Keratinocyte (primary cell): Measurements from ENCODE around the gene CLPTM1L. TPM values are rescaled to one million over a fixed set of nuclear protein-coding genes. Genes with fewer than 3 reads are reported as not detected.

ENCODE experiments used
- DNase-seq: peaks from one replicate; pipeline ENCODE4 v3.0.0-alpha.2; 2011; ENCODE audit warnings: low read depth, missing footprints, low spot score
- FAIRE-seq: peaks from 2 replicates; lab custom pipeline; 2011; peaks lifted over from hg19 to GRCh38; lab: Jason Lieb, UNC
- H2AFZ ChIP-seq: 2 replicates; pipeline ENCODE4 v1.6.0; 2012; ENCODE audit warnings: low read length, control low read depth, inconsistent platforms; ENCODE audit not compliant: control insufficient read depth
- H3K27ac ChIP-seq: 2 replicates; pipeline ENCODE4 v1.5.1; 2011; ENCODE audit warnings: low read length; ENCODE audit not compliant: control insufficient read depth, insufficient read depth
- H3K27me3 ChIP-seq: 3 replicates; pipeline ENCODE4 v1.6.0; 2011; ENCODE audit warnings: low read length; ENCODE audit not compliant: control insufficient read depth, insufficient read depth; ENCODE audit errors: extremely low read depth
- H3K36me3 ChIP-seq, 2 experiments: 2 replicates in 1 of 2; 3 replicates in 1 of 2; pipeline ENCODE4 v1.5.1; 2011; ENCODE audit warnings: low read length in 2 of 2, mild to moderate bottlenecking in 1 of 2; ENCODE audit not compliant: control insufficient read depth in 2 of 2, insufficient read depth in 2 of 2; ENCODE audit errors: extremely low read depth in 1 of 2
- H3K4me1 ChIP-seq: 3 replicates; pipeline ENCODE4 v1.5.1; 2011; ENCODE audit warnings: low read length; ENCODE audit not compliant: control insufficient read depth, insufficient read depth; ENCODE audit errors: extremely low read depth
- H3K4me2 ChIP-seq: 3 replicates; pipeline ENCODE4 v1.6.0; 2011; ENCODE audit warnings: low read depth, low read length; ENCODE audit not compliant: control insufficient read depth, insufficient read depth; ENCODE audit errors: extremely low read depth
- H3K4me3 ChIP-seq, 3 experiments: fragments of 200-600 bp in 1 of 3; sonication (generic) in 1 of 3; 2 replicates in 2 of 3; 3 replicates in 1 of 3; pipeline ENCODE4 v1.5.1; 2011 to 2016; ENCODE audit warnings: low read length in 3 of 3, mild to moderate bottlenecking in 3 of 3, control low read depth in 2 of 3, inconsistent platforms in 1 of 3, low read depth in 1 of 3, mixed read lengths in 1 of 3, mixed run types in 1 of 3, moderate library complexity in 1 of 3; ENCODE audit not compliant: control insufficient read depth in 2 of 3, insufficient read depth in 2 of 3; ENCODE audit errors: extremely low read depth in 1 of 3
- H3K79me2 ChIP-seq: 2 replicates; pipeline ENCODE4 v1.6.0; 2012; ENCODE audit warnings: low read length; ENCODE audit not compliant: control insufficient read depth, insufficient read depth
- H3K9ac ChIP-seq: 3 replicates; pipeline ENCODE4 v1.6.0; 2011; ENCODE audit warnings: low read length; ENCODE audit not compliant: control insufficient read depth, insufficient read depth; ENCODE audit errors: extremely low read depth
- H3K9me1 ChIP-seq: 3 replicates; pipeline ENCODE4 v1.6.0; 2011; ENCODE audit warnings: low read length; ENCODE audit not compliant: control insufficient read depth, insufficient read depth; ENCODE audit errors: extremely low read depth
- H3K9me3 ChIP-seq: 2 replicates; pipeline ENCODE4 v1.5.1; 2012; ENCODE audit warnings: low read depth, low read length; ENCODE audit not compliant: control insufficient read depth
- H4K20me1 ChIP-seq: 3 replicates; pipeline ENCODE4 v1.6.0; 2011; ENCODE audit warnings: low read length; ENCODE audit not compliant: control insufficient read depth, insufficient read depth; ENCODE audit errors: extremely low read depth
- EZH2 ChIP-seq: IDR thresholded peaks from one replicate; pipeline ENCODE4 v1.6.1; 2012; ENCODE audit warnings: inconsistent platforms, mild to moderate bottlenecking, low read length, moderate library complexity
- dilution Hi-C: fragments of 300-500 bp; cut with MboI; formaldehyde crosslinking; loops from one replicate; pipeline ENCODE4 v1.7.0; 2020; ENCODE audit warnings: low sequenced_read_pairs; ENCODE audit not compliant: extremely low pct_ligation_motif_present
- polyA plus RNA-seq, 5 experiments: library from polyadenylated mRNA; depleted of rRNA in 3 of 5; stranded (reverse) in 3 of 5; stranded (forward) in 1 of 5; unstranded in 1 of 5; fragments of >200 nt; gene quantifications; 1 replicate in 1 of 5; 2 replicates in 3 of 5; 3 replicates in 1 of 5; pipeline versions ENCODE4 v1.2.1 to v1.2.3, GENCODE V29; 2011 to 2012; ENCODE audit warnings: missing spikeins in 2 of 5, low read depth in 1 of 5, low replicate concordance in 1 of 5
- TF ChIP-seq, protein P1 (sequence below), 3 experiments: IDR thresholded peaks in 1 of 3; conservative IDR thresholded peaks in 1 of 3; optimal IDR thresholded peaks in 1 of 3; 2 replicates in 2 of 3; 3 replicates in 1 of 3; pipeline versions ENCODE3 to v1.5.1; 2011; ENCODE audit warnings: low read length in 3 of 3, mild to moderate bottlenecking in 3 of 3, moderate library complexity in 2 of 3, control low read depth in 1 of 3, inconsistent platforms in 1 of 3; ENCODE audit not compliant: insufficient read depth in 2 of 3; ENCODE audit errors: extremely low read depth in 1 of 3

The CLPTM1L gene
- polyA plus RNA-seq, 1 donor (not counting 4 experiments of a cell fraction or from before 2014, with no cell fraction given) = 142 TPM

GRCh38 chr5:1332461-1333001 is 12.4 kb downstream of the CLPTM1L start:
- no peak for DNase-seq
- Histone ChIP-seq H3K79me2 (peaks cover 16% of the 10 kb centered on the region), H2AFZ (no peak overlapping the region), H3K9me3 (peaks cover 4% of the 10 kb centered on the region), H3K4me1 (peaks cover 39% of the 10 kb centered on the region), H3K4me2 (no peak overlapping the region), H3K9ac (peak overlapping the region; percentile 8), H3K27ac (peak overlapping the region; percentile 33), H3K4me3 (no peak overlapping the region), H3K9me1 (no peaks in the 10 kb centered on the region), H3K36me3 (peaks cover 25 to 56% of the 10 kb centered on the region in 2 experiments), H4K20me1 (peaks cover 2% of the 10 kb centered on the region), H3K27me3 (no peaks in the 10 kb centered on the region)
- no peak for TF ChIP-seq EZH2
- TF ChIP-seq, protein P1, sequence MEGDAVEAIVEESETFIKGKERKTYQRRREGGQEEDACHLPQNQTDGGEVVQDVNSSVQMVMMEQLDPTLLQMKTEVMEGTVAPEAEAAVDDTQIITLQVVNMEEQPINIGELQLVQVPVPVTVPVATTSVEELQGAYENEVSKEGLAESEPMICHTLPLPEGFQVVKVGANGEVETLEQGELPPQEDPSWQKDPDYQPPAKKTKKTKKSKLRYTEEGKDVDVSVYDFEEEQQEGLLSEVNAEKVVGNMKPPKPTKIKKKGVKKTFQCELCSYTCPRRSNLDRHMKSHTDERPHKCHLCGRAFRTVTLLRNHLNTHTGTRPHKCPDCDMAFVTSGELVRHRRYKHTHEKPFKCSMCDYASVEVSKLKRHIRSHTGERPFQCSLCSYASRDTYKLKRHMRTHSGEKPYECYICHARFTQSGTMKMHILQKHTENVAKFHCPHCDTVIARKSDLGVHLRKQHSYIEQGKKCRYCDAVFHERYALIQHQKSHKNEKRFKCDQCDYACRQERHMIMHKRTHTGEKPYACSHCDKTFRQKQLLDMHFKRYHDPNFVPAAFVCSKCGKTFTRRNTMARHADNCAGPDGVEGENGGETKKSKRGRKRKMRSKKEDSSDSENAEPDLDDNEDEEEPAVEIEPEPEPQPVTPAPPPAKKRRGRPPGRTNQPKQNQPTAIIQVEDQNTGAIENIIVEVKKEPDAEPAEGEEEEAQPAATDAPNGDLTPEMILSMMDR (optimal IDR thresholded peaks at IDR 0.05 in 1 of 3, IDR thresholded peaks at IDR 0.05 in 1 of 3, conservative IDR thresholded peaks at IDR 0.05 in 1 of 3; ENCODE audit: extremely low read depth in 1 of 3, insufficient read depth in 2 of 3, low read length in 3 of 3) = no peak
- FAIRE-seq = no peak
- dilution Hi-C loops = no loop called here

- no peaks in the 10 kb centered on the region for H3K27me3 ChIP-seq
- H3K27ac ChIP-seq = peak overlapping the region; percentile 98
- peaks cover 14% of the 10 kb centered on the region for H3K79me2 ChIP-seq
- DNase-seq (no peak), FAIRE-seq (no peak)
- H4K20me1 ChIP-seq = peaks cover 2% of the 10 kb centered on the region
- H3K4me2 ChIP-seq = no peak overlapping the region
- peak overlapping the region; percentile 71 for H3K9ac ChIP-seq
- peaks cover 4% of the 10 kb centered on the region for H3K9me3 ChIP-seq
- no peak overlapping the region for H2AFZ ChIP-seq
- TF ChIP-seq EZH2 = no peak
- TF ChIP-seq, protein P1 (optimal IDR thresholded peaks at IDR 0.05 in 1 of 3, IDR thresholded peaks at IDR 0.05 in 1 of 3, conservative IDR thresholded peaks at IDR 0.05 in 1 of 3; ENCODE audit: extremely low read depth in 1 of 3, insufficient read depth in 2 of 3, low read length in 3 of 3) = no peak
- no peaks in the 10 kb centered on the region for H3K9me1 ChIP-seq
- peaks cover 25 to 50% of the 10 kb centered on the region in 2 experiments for H3K36me3 ChIP-seq
- peaks cover 39% of the 10 kb centered on the region for H3K4me1 ChIP-seq
- H3K4me3 ChIP-seq = no peak overlapping the region
- dilution Hi-C loops = no loop called here
Measured at GRCh38 chr5:1331861-1332405, 13.0 kb downstream of the CLPTM1L start.
